K562 (cell line): ENCODE data around the gene NAA40. TPM values are rescaled to one million over a fixed set of nuclear protein-coding genes. Genes with fewer than 3 reads are reported as not detected.
A peak's percentile ranks its signal among the peaks of the same experiment; 100 is the strongest.

Experiments
- CREBBP ChIP-seq: IDR thresholded peaks from one replicate; pipeline ENCODE4 v1.6.1; 2012; ENCODE audit warnings: low read depth, mild to moderate bottlenecking, control low read depth, inconsistent platforms, low read length
- DPF2 ChIP-seq: fragments of 450-650 bp; IDR thresholded peaks from 2 replicates; pipeline ENCODE4 v1.6.1; 2016
- FOXO4 ChIP-seq: fragments of 450-650 bp; formaldehyde crosslinking; IDR thresholded peaks from 2 replicates; pipeline ENCODE4 v1.4.0; 2020; ENCODE audit warnings: mild to moderate bottlenecking, moderate library complexity
- GATA2 ChIP-seq: sonication (generic); formaldehyde crosslinking; IDR thresholded peaks from 2 replicates; pipeline ENCODE4 v1.4.0; 2020; ENCODE audit warnings: mild to moderate bottlenecking, missing genetic modification reagents
- NFIC ChIP-seq: fragments of 450-650 bp; IDR thresholded peaks from 2 replicates; pipeline ENCODE4 v1.6.1; 2017; ENCODE audit warnings: mild to moderate bottlenecking, inconsistent platforms
- PHF8 ChIP-seq: fragments of 200-600 bp; sonication (generic); IDR thresholded peaks from 2 replicates; pipeline ENCODE4 v1.6.1; 2012; ENCODE audit warnings: mixed run types, mild to moderate bottlenecking, inconsistent platforms, low read length, moderate library complexity, borderline replicate concordance
- SIX5 ChIP-seq, 2 experiments: IDR thresholded peaks; 2 replicates each; pipeline ENCODE4 v1.6.1; 2011; ENCODE audit warnings: low read length in 2 of 2, borderline replicate concordance in 1 of 2, low read depth in 1 of 2, mild to moderate bottlenecking in 1 of 2, moderate library complexity in 1 of 2; ENCODE audit not compliant: insufficient read depth in 1 of 2
- TCF15 ChIP-seq: fragments of 250-450 bp; sonication (Bioruptor Pico); IDR thresholded peaks from 2 replicates; pipeline ENCODE4 v1.8.0; 2022; ENCODE audit warnings: moderate library complexity, mild to moderate bottlenecking, inconsistent platforms
- TOE1 ChIP-seq, 2 experiments: fragments of 450-650 bp in 1 of 2; sonication (generic) in 1 of 2; formaldehyde crosslinking in 1 of 2; IDR thresholded peaks; 2 replicates each; pipeline versions ENCODE4 v1.7.1 to v1.8.0; 2016 to 2022; ENCODE audit warnings: borderline replicate concordance in 2 of 2, mild to moderate bottlenecking in 2 of 2, antibody characterized with exemption in 1 of 2, inconsistent platforms in 1 of 2, low read depth in 1 of 2, missing genetic modification reagents in 1 of 2, moderate library complexity in 1 of 2
- ZBTB11 ChIP-seq, 3 experiments: fragments of 200-800 bp in 1 of 3; fragments of 250-450 bp in 1 of 3; fragments of 450-650 bp in 1 of 3; sonication (Bioruptor Pico) in 1 of 3; sonication (Bioruptor generic) in 1 of 3; formaldehyde crosslinking in 1 of 3; IDR thresholded peaks; 2 replicates each; pipeline versions ENCODE4 v1.6.1 to v1.8.0; 2016 to 2022; ENCODE audit warnings: mild to moderate bottlenecking in 2 of 3, missing genetic modification characterization in 2 of 3, missing compliant biosample characterization in 1 of 3, moderate library complexity in 1 of 3
- polyA plus RNA-seq, 8 experiments: library from polyadenylated mRNA; depleted of rRNA in 4 of 8; stranded (reverse) in 5 of 8; unstranded in 3 of 8; fragments of >200 nt; fragmentation: Nextera tagmentation in 2 of 8; fragmentation: Illumina TruSeq in 1 of 8; extraction: Ambion mirVana in 2 of 8; extraction: Trizol in 1 of 8; gene quantifications; 2 replicates each; pipeline versions ENCODE4 v1.2.1 to v1.2.3, GENCODE V29; 2011 to 2014; ENCODE audit warnings: inconsistent platforms in 1 of 8, missing spikeins in 1 of 8
- total RNA-seq, 7 experiments: library from RNA; depleted of rRNA in 6 of 7; stranded (reverse); fragments of >200 nt in 6 of 7; fragmentation: Illumina TruSeq in 2 of 7; extraction: Trizol in 2 of 7; gene quantifications; 2 replicates each; pipeline versions ENCODE4 v1.2.1 to v1.2.3, GENCODE V29; 2011 to 2021; ENCODE audit warnings: low replicate concordance in 1 of 7

NAA40 gene
- total and polyA plus RNA-seq, 9 of the 15 experiments (the other 6 are each of a cell fraction or from before 2014, with no cell fraction given), result 6.2 to 39.0 (median 23.1) TPM

- no peak for TF ChIP-seq FOXO4 (CRISPR knock-in tag)
- TF ChIP-seq GATA2 (CRISPR knock-in tag), result no peak
- TF ChIP-seq SIX5 (IDR thresholded peaks at IDR 0.05; ENCODE audit: borderline replicate concordance in 1 of 2, insufficient read depth in 1 of 2, low read depth in 1 of 2, low read length in 2 of 2), result no peak
- TF ChIP-seq TCF15 (CRISPR knock-in tag), result no peak
- no peak for TF ChIP-seq CREBBP
- peak; percentile 95; the same call in 1 of the 2 replicates for TF ChIP-seq PHF8
- TF ChIP-seq DPF2, result no peak
- TF ChIP-seq ZBTB11 (CRISPR knock-in tag; IDR thresholded peaks at IDR 0.05), result peak in 1 of 3 experiments; percentile 68; a peak in 2 of 6 replicates
- TF ChIP-seq TOE1 (IDR thresholded peaks at IDR 0.05; ENCODE audit: borderline replicate concordance), result peak; percentile 27; the same call in 1 of the 2 replicates
- TF ChIP-seq TOE1 (CRISPR knock-in tag; IDR thresholded peaks at IDR 0.05; ENCODE audit: borderline replicate concordance, low read depth), result no peak; the same call in 1 of the 2 replicates
- peak; percentile 29; the same call in 1 of the 2 replicates for TF ChIP-seq NFIC
- TF ChIP-seq, all 486 proteins: peak for 109
Observed at GRCh38 chr11:63986156-63986931, 47.5 kb downstream of the NAA40 start, which contains the start of gene OTUB1 (continued).
